GM12878 (cell line): ENCODE measurements around the gene NSUN7. TPM values are rescaled to one million over a fixed set of nuclear protein-coding genes. Genes with fewer than 3 reads are reported as not detected.

Experiments used
- ATAC-seq: fragments of 200-7000 bp; cut with Tn5 transposase; 3 replicates; pipeline ENCODE4 v1.9.1; 2020; ENCODE audit warnings: mild to moderate bottlenecking, moderate library complexity
- BruUV-seq: library from RNA; stranded (reverse); fragments of 400-500 nt; replicated peaks from 2 replicates; lab custom pipeline; 2021; lab: Mats Ljungman, UMichigan
- CTCF ChIA-PET: fragments of 300-600 bp; sonication (Branson Sonifier 250); formaldehyde crosslinking; extraction: SDS; loops from one replicate; lab custom pipeline; 2021; ENCODE audit warnings: inconsistent platforms; lab: Yijun Ruan, JAX
- POLR2A ChIA-PET: fragments of 350-600 bp; formaldehyde crosslinking; extraction: SDS; loops from one replicate; lab custom pipeline; 2021; ENCODE audit warnings: inconsistent platforms; lab: Charles Lee
- RAD21 ChIA-PET: fragments of 300-600 bp; sonication (Branson Sonifier 250); formaldehyde crosslinking; loops from one replicate; lab custom pipeline; 2023; ENCODE audit warnings: antibody characterized with exemption; ENCODE audit not compliant: unreplicated experiment; lab: Charles Lee
- SMC1A ChIA-PET: fragments of 300-600 bp; sonication (Branson Sonifier 250); formaldehyde crosslinking; loops from one replicate; lab custom pipeline; 2023; ENCODE audit not compliant: unreplicated experiment, uncharacterized antibody; lab: Charles Lee
- DNase-seq: peaks from one replicate; pipeline ENCODE4 v3.0.0-alpha.2; 2011; ENCODE audit warnings: low read depth, low spot score
- FAIRE-seq: peaks from 3 replicates; lab custom pipeline; 2011; peaks lifted over from hg19 to GRCh38; lab: Jason Lieb, UNC
- H2AFZ ChIP-seq: 2 replicates; pipeline ENCODE4 v1.6.0; 2011; ENCODE audit warnings: low read depth, low read length, control low read depth; ENCODE audit not compliant: control insufficient read depth
- H3K27ac ChIP-seq: 2 replicates; pipeline ENCODE4 v1.5.1; 2011; ENCODE audit warnings: control low read depth; ENCODE audit not compliant: control insufficient read depth, insufficient read depth
- H3K27me3 ChIP-seq, 2 experiments: replicated peaks in 1 of 2; 2 replicates each; pipeline versions ENCODE4 v1.6.0 to v1.6.1; 2011; ENCODE audit warnings: low read length in 1 of 2; ENCODE audit not compliant: control insufficient read depth in 2 of 2, insufficient read depth in 2 of 2
- H3K36me3 ChIP-seq, 2 experiments: 2 replicates each; pipeline ENCODE4 v1.5.1; 2011; ENCODE audit warnings: low read length in 1 of 2; ENCODE audit not compliant: control insufficient read depth in 2 of 2, insufficient read depth in 2 of 2
- H3K4me1 ChIP-seq: 2 replicates; pipeline ENCODE4 v1.6.1; 2011; ENCODE audit warnings: mild to moderate bottlenecking, low read length, moderate library complexity, mixed read lengths; ENCODE audit not compliant: control insufficient read depth, insufficient read depth
- H3K4me2 ChIP-seq: 2 replicates; pipeline ENCODE4 v1.6.0; 2011; ENCODE audit warnings: control low read depth; ENCODE audit not compliant: control insufficient read depth, insufficient read depth
- H3K4me3 ChIP-seq: fragments of 200-600 bp; sonication (generic); 2 replicates; pipeline ENCODE4 v1.5.1; 2016
- H3K79me2 ChIP-seq: 2 replicates; pipeline ENCODE4 v1.6.0; 2011; ENCODE audit warnings: low read length; ENCODE audit not compliant: control insufficient read depth, insufficient read depth
- H3K9ac ChIP-seq: 2 replicates; pipeline ENCODE4 v1.8.0; 2011; ENCODE audit warnings: low read length, control low read depth, mixed read lengths; ENCODE audit not compliant: control insufficient read depth, insufficient read depth
- H3K9me3 ChIP-seq: replicated peaks from 3 replicates; pipeline ENCODE4 v1.5.1; 2011; ENCODE audit warnings: mild to moderate bottlenecking, low read length; ENCODE audit not compliant: control insufficient read depth, insufficient read depth
- H4K20me1 ChIP-seq: 2 replicates; pipeline ENCODE4 v1.6.0; 2011; ENCODE audit not compliant: control insufficient read depth, insufficient read depth
- BHLHE40 ChIP-seq, 2 experiments: fragments of 450-650 bp in 1 of 2; IDR thresholded peaks; 2 replicates each; pipeline ENCODE4 v1.6.1; 2011 to 2017; ENCODE audit warnings: low read depth in 2 of 2, borderline replicate concordance in 1 of 2, improper control_type of control experiment in 1 of 2, low read length in 1 of 2, mild to moderate bottlenecking in 1 of 2
- BRCA1 ChIP-seq: IDR thresholded peaks from 2 replicates; pipeline ENCODE4 v1.6.1; 2011; ENCODE audit warnings: low read depth, low read length, improper control_type of control experiment
- FOS ChIP-seq: IDR thresholded peaks from 3 replicates; pipeline ENCODE4 v1.6.1; 2011; ENCODE audit warnings: borderline replicate concordance; ENCODE audit not compliant: insufficient read length; ENCODE audit errors: extremely low read depth
- GABPA ChIP-seq: IDR thresholded peaks from 2 replicates; pipeline ENCODE4 v1.6.1; 2014; ENCODE audit warnings: antibody characterized with exemption, low read depth, mild to moderate bottlenecking, inconsistent platforms
- HSF1 ChIP-seq: fragments of 150-350 bp; IDR thresholded peaks from 2 replicates; pipeline ENCODE4 v1.6.1; 2014; ENCODE audit warnings: mild to moderate bottlenecking, low read depth, low read length
- KLF5 ChIP-seq: fragments of 450-650 bp; IDR thresholded peaks from 2 replicates; pipeline ENCODE4 v1.6.1; 2014; ENCODE audit warnings: mild to moderate bottlenecking; ENCODE audit not compliant: partially characterized antibody
- NBN ChIP-seq: fragments of 450-650 bp; IDR thresholded peaks from 2 replicates; pipeline ENCODE4 v1.6.1; 2016
- NFYB ChIP-seq: IDR thresholded peaks from 2 replicates; pipeline ENCODE4 v1.6.1; 2011; ENCODE audit warnings: low read depth, mild to moderate bottlenecking, low read length, improper control_type of control experiment, moderate library complexity; ENCODE audit not compliant: insufficient read depth
- RAD21 ChIP-seq: IDR thresholded peaks from 2 replicates; pipeline ENCODE4 v1.6.1; 2011; ENCODE audit warnings: mild to moderate bottlenecking, low read depth, low read length, moderate library complexity; ENCODE audit not compliant: insufficient read depth
- SIX5 ChIP-seq: IDR thresholded peaks from 2 replicates; pipeline ENCODE4 v1.6.1; 2011; ENCODE audit warnings: mild to moderate bottlenecking, low read depth, low read length, moderate library complexity; ENCODE audit not compliant: severe bottlenecking
- ZBTB40 ChIP-seq: fragments of 450-650 bp; IDR thresholded peaks from 2 replicates; pipeline ENCODE4 v1.6.1; 2016; ENCODE audit warnings: mild to moderate bottlenecking, moderate library complexity, borderline replicate concordance
- WGBS: methylation state at CpG from one replicate; pipeline ENCODE4 v1.1.6; 2016; ENCODE audit warnings: low lambda C conversion rate; ENCODE audit not compliant: insufficient replicate concordance, insufficient coverage; ENCODE audit errors: missing lambda C conversion rate; 5-methylcytosine and 5-hydroxymethylcytosine counted together
- in situ Hi-C: fragments of 300-500 bp; cut with MboI; formaldehyde crosslinking; loops from 9 replicates; pipeline ENCODE4 v1.14.3; 2018; ENCODE audit warnings: mixed read lengths
- intact Hi-C: fragments of 100-400 bp; cut with micrococcal nuclease; formaldehyde crosslinking; loops from one replicate; pipeline ENCODE4 v1.14.2; 2022; ENCODE audit not compliant: unreplicated experiment
- polyA plus RNA-seq, 11 experiments: library from polyadenylated mRNA; depleted of rRNA in 4 of 11; unstranded in 6 of 11; stranded (reverse) in 5 of 11; fragments of >200 nt; fragmentation: Nextera tagmentation in 4 of 11; fragmentation: Illumina TruSeq in 1 of 11; extraction: Ambion mirVana in 4 of 11; extraction: Trizol in 1 of 11; gene quantifications; 1 replicate in 1 of 11; 2 replicates in 10 of 11; pipeline versions ENCODE4 v1.2.1 to v1.2.3, GENCODE V29; 2011 to 2016; ENCODE audit warnings: inconsistent platforms in 2 of 11, missing spikeins in 2 of 11, low read depth in 1 of 11
- total RNA-seq, 4 experiments: library from RNA; depleted of rRNA in 3 of 4; stranded (reverse); fragments of >200 nt in 3 of 4; fragmentation: Illumina TruSeq in 1 of 4; extraction: Trizol in 1 of 4; gene quantifications; 2 replicates each; pipeline versions ENCODE4 v1.2.1 to v1.2.3, GENCODE V29; 2013 to 2021

NSUN7 gene
- total and polyA plus RNA-seq, 10 of the 15 experiments (the other 5 are each of a cell fraction or from before 2014, with no cell fraction given), result 0.02 to 0.21 (median 0.15) TPM; not detected in 3

- TF ChIP-seq BHLHE40 (IDR thresholded peaks at IDR 0.05; ENCODE audit: borderline replicate concordance in 1 of 2, low read depth in 2 of 2, low read length in 1 of 2) (peak in 1 of 2 experiments; percentile 40; a peak in 1 of 4 replicates), KLF5 (no peak), BRCA1 (0 out of 2 replicates have a peak, but pooled peaks have one; percentile 47), RAD21 (no peak)
- TF ChIP-seq, all 136 proteins: peak for 10
Observed at GRCh38 chr4:40749717-40750460, at the start of gene NSUN7 (continued).

GRCh38 chr4:40702137-40702799, 47.5 kb upstream of the NSUN7 start:
- no TSS peak for BruUV-seq
- DNase-seq (no peak), ATAC-seq (no peak), FAIRE-seq (peak; percentile 13)
- no peaks in the 10 kb centered on the region for H3K9me3 ChIP-seq
- H3K4me2 ChIP-seq, result no peak overlapping the region
- RAD21 ChIA-PET, result interaction anchor here (0.5 to 1.2 kb wide), 4 partner anchors 27 to 955 kb away, joined by 3 read pairs; no protein-coding TSS in a partner anchor
- H3K9ac ChIP-seq, result no peak overlapping the region
- no peaks in the 10 kb centered on the region for H3K36me3 ChIP-seq
- in situ Hi-C loops, result no loop called here
- intact Hi-C loops, result no loop called here
- peaks cover 5% of the 10 kb centered on the region for H3K4me1 ChIP-seq
- SMC1A ChIA-PET, result interaction anchor here (0.8 to 2.2 kb wide), 4 partner anchors 10 to 332 kb away, joined by 3 to 11 read pairs (median 4); no protein-coding TSS in a partner anchor
- no peak overlapping the region; the same call in 1 of the 2 replicates for H2AFZ ChIP-seq
- POLR2A ChIA-PET, result interaction anchor here (0.6 to 1.2 kb wide), 3 partner anchors 10 to 331 kb away, joined by 3 to 4 read pairs (median 3); no protein-coding TSS in a partner anchor
- no peak for TF ChIP-seq HSF1
- no peak for TF ChIP-seq NFYB
- no peak for TF ChIP-seq FOS
- no peak for TF ChIP-seq ZBTB40
- TF ChIP-seq SIX5, result no peak
- TF ChIP-seq GABPA, result no peak
- TF ChIP-seq NBN, result no peak
- no peaks in the 10 kb centered on the region for H3K27me3 ChIP-seq
- H4K20me1 ChIP-seq, result no peaks in the 10 kb centered on the region
- H3K4me3 ChIP-seq, result no peak overlapping the region
- H3K27ac ChIP-seq, result no peak overlapping the region
- H3K79me2 ChIP-seq, result no peaks in the 10 kb centered on the region
- CTCF ChIA-PET, result interaction anchor here (1.4 kb wide), 1 partner anchor 72 kb away, joined by 5 read pairs; no protein-coding TSS in a partner anchor
- 74% methylated on average over 5 of the region's 5 CpGs for WGBS
